HG03045 (cell line): ENCODE measurements around the gene C16orf86.

Experiments used
- ATAC-seq: cut with Tn5 transposase; IDR thresholded peaks from one replicate; pipeline ENCODE4 v1.9.1; 2021; ENCODE audit warnings: mild to moderate bottlenecking, moderate library complexity; ENCODE audit not compliant: unreplicated experiment

The C16orf86 gene

GRCh38 chr16:67653128-67653788 is 13.4 kb upstream of the C16orf86 start:
- ATAC-seq: no peak

- no peak for ATAC-seq
Observed at GRCh38 chr16:67653789-67654402, 12.7 kb upstream of the C16orf86 start.

GRCh38 chr16:67654403-67654911 is 12.2 kb upstream of the C16orf86 start:
- ATAC-seq: no peak

DNA sequence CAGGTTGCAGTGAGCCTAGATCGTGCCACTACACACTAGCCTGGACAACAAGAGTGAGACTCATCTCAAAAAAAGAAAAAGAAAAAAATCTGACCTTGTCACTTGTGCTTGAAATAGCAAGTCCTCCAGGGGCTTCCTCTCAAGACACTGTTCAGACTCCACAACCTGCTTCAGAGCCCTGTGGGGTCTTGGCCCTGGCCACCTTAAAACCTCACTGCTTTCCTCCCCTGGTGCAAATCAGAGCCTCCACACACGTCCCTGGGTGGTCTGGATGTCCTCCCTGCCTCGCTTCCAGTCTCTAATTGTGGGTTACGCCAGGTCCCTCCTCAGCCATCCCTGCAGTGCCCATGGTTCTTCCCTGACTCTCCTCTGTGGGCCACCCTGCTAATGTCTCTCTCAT is 11.3 kb upstream of the C16orf86 start:
- ATAC-seq: no peak

GRCh38 chr16:67656344-67657016 is 10.1 kb upstream of the C16orf86 start:
- no peak for ATAC-seq

DNA sequence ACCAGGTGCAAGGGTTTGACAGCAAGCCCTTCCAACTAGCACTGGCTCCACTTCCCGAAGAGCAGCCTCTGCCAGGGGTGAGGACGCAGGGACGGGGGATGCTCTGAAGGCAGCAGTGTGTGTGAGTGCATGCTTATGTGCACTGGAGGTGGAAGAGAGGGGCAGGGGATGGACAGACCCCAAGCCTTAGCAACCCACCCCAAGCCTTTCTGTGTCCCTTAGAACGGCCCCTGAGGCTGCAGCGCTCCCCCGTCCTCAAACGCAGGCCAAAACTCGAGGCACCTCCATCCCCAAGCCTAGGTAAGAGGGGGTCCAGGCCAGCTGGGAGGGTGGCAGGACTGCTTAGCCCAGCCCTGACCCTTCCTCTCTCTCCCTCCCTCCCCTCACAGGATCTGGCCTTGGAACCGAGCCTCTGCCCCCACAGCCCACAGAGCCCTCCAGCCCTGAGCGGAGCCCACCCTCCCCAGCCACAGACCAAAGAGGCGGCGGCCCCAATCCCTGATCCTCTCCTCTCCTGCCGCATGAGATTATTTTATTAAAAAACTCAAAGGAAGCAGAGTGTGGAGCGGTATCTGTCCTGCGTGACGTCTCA is 9.5 kb upstream of the C16orf86 start:
- ATAC-seq: no peak

DNA sequence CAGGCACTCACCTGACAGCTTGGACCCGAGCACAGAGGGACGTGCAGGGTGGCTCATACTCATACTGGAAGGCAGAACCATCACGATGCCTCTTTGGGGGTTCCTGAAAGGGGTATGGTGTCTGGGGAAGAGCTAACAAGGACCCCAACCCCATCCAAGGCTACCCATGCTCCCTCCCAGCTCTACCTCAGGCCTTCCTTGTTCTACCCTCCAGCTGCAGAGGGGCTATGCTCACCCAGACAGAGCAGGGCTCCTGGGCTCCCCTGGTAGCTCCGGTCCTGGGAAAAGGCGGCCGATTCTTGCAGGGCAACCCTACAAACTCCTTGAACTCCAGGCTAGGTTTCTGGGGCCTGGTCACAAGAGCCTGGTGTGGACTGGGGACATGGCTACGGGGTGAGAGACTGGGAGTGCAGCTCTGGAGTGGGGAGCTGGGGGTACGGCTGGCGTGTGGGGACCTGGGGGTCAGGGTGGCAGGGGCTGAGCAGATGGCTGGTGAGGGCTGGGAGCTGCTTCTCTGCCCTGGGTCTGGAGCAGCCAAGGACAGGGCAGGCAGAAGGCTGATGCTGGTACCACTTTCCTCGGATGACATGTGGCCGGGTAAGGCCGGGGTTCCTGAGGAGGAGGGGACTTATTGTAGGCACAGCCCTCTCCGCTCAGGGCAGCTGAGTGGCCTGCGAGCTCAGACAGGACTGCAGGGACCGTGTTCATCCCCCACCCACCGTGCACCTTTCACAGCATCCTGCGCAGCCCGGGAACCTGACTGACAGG is 8.7 kb upstream of the C16orf86 start:
- no peak for ATAC-seq

GRCh38 chr16:67658849-67659674 is 7.6 kb upstream of the C16orf86 start:
- no peak for ATAC-seq

DNA sequence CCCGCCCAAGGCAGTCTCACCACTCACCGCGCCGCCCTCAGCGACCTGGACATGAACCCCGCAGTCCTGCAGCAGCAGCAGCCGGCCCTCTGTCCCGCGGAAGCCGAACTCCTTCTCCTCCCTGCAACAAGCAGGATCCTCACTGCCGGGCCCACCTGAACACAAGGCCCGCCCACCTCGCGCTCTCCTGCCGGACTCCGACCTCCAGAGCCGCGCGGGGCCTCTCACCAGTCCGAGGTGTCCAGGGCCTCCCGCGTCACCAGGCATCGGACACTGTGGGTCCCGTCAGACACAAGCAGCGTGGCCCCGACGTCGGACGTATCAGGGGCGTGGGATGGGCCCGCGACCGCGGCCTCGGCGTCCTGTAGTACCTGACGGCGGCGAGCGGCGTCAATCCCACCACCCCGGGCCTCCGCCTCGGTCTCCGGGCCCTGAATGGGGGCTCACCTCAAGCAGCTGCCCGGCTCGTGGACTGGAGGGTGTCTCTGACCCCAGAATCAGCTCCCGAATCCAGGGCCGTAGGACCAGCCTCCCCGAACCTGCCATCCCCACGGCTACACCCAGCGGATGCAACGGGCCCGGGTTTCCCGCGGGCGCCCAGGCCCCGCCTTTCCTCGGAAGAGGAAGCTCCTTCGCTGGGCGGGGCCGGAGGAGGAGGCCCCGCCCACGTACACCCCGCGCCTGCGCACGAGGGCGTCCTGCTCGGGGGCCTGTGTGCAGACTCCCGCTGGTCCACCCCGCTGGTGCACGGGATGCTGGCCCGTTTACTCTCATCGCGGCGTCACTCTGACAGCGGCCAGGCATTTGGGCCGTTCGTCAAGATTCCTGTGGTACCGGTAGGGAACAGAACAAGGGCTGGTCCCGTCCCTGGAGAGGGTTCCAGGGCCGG is 6.7 kb upstream of the C16orf86 start, which contains the start of gene ACD:
Gene ACD (minus strand): TSS at position 586 of the 889 bp plus-strand sequence. CDS start 40 bp downstream, at position 546.
- peak; percentile 57 for ATAC-seq

DNA sequence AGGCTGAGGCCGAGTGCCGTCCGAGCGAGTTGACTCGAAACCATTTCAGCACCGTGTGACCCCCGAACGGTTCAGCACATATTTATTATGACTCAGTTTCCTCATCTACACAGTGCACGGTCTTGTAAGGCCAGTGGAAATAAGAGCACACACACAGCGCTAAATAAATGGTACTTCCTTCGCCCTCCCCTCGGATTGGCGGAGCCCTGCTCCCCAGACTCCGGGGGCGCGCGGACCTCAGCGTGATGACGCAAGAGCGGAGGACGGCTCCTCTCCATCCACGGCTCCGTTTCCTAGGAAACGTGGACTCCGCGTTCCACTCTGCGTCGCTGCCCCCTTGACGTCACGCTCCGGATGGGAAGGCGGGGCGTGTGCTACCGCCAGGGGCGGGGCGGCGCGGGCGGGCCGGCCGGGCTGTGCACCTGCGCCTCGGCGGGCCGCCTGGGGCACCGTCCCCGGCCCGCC is 6.0 kb upstream of the C16orf86 start, which contains the start of gene PARD6A:
Gene PARD6A (plus strand): TSS at position 397 of the 465 bp plus-strand sequence. CDS start 79 bp downstream, outside the sequence.
- peak; percentile 67 for ATAC-seq

GRCh38 chr16:67661101-67661761 is 5.4 kb upstream of the C16orf86 start:
- peak; percentile 2 for ATAC-seq

- no peak for ATAC-seq
Observed at GRCh38 chr16:67661886-67662652, 4.5 kb upstream of the C16orf86 start.

DNA sequence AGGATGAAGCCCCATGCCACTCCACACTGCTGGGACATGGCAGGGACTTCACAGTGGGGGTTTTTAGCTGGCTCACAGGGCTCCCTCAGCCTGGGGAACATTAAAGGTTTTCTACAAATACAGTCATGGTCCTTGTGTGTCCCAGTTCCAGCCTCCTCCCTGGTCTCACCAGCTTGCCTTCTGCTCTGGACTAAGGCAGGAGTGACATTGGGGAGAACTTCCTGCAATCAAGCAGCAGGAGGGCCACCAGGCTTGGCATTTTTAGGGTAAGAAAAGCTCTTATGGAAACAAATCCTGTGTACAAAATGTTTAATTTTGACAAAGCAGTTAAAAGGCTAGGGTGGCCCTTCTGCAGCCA is 4.0 kb upstream of the C16orf86 start:
- no peak for ATAC-seq

DNA sequence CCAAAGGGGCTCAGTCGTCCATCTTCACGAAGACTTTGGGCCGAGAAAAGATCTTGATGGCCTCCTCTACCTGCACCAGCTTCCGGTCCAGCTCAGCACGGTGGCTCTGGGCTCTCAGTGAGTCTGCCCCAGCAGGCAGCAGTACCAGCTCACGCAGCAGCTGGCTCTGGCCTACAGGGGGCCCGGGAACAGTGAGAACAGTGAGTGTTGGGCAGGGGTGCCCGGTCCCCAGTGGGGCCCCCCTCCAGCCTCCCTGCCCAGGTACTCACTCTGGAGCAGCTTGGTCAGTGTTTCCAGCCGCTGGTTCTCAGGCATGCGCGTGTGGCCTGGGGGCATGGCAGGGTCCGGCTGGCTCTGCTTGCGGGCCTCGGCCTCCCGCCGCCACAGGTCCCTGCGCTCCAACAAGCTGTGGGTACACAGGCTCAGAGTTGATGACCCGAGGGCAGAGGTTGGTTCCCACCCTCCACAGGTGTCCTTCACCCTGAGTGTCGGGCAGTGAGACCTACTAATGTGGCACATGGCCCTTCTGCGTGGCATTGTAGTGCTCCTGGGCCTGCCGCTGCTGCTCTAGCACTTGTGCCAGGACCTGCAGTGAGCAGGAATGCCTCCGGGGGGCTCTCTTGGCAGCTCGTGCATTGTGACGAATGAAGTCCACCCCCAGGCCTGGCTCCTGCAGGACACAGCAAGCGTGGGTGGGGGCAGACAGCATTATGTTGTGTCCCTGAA is 3.3 kb upstream of the C16orf86 start:
- ATAC-seq: no peak

- ATAC-seq: no peak
Observed at GRCh38 chr16:67663877-67664222, 2.8 kb upstream of the C16orf86 start.

DNA sequence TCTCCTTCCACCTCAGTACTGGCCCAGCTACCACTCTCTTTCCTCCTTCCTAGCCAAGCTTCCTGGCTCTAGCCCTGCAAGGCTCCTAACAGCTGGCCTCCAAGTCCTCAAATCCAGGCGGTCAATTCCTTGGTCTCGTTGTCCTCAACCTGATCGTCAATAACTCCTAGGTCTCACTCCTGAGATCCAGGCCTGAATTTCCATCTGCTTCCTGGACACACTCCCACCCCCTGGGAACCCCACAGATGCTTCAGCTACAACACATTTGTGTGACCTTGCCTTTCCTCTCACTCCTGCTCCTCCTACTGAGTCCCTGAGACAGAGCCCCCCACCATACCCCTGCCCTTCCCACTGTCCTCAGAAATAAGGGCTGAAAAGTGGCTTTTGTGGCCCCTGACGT is 2.4 kb upstream of the C16orf86 start:
- no peak for ATAC-seq

DNA sequence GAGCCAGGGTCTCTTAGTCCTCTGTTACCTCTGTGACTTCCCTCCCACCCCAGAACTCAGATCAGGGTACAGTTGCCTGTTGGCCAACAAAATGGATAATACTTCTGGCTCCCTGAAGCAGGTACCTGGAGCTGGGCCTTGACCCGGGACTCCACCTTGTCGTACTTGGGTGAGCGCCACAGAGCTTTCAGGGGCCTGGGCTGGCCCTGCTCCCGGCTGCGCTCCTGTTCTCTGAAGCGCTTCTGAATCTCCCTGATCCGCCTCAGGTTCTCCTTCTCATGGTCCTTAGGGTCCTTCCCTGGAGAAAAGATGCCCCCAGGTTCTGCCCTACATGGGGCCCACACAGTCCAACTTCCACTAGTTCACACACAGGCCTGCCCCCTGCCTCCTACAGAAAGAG is 1.7 kb upstream of the C16orf86 start:
- ATAC-seq: no peak
